GM10266 (cell line): ENCODE results near the gene MYO1C.
"Not testable (repeated sequence)": the region's sequence is repeated elsewhere in the genome, so short reads cannot be mapped to it uniquely, and the experiment has no call there.

Experiments used
- DNase-seq: peaks from one replicate; pipeline ENCODE4 v3.0.0; 2012; ENCODE audit errors: extremely low spot score
- TF ChIP-seq, protein P1 (sequence below): IDR thresholded peaks from 2 replicates; pipeline ENCODE4 v1.5.1; 2012; ENCODE audit warnings: mild to moderate bottlenecking, low read depth; ENCODE audit not compliant: control insufficient read depth, insufficient read depth; ENCODE audit errors: missing control alignments

The MYO1C gene

DNA sequence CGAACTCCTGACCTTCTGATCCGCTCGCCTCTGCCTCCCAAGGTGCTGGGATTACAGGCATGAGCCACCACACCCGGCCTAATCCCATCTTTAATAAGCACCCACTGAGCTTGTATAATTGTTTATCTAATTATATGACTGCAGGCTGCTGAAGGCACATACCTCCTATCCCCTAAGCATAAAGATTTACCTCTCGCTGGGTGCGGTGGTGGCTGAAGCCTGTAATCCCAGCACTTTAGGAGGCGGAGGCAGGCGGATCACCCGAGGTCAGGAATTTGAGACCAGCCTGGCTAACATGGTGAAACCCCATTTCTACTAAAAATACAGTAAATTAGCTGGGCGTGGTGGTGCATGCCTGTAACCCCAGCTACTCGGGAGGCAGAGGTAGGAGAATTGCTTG is 72.3 kb downstream of the MYO1C start:
- DNase-seq: no peak
- TF ChIP-seq, protein P1, sequence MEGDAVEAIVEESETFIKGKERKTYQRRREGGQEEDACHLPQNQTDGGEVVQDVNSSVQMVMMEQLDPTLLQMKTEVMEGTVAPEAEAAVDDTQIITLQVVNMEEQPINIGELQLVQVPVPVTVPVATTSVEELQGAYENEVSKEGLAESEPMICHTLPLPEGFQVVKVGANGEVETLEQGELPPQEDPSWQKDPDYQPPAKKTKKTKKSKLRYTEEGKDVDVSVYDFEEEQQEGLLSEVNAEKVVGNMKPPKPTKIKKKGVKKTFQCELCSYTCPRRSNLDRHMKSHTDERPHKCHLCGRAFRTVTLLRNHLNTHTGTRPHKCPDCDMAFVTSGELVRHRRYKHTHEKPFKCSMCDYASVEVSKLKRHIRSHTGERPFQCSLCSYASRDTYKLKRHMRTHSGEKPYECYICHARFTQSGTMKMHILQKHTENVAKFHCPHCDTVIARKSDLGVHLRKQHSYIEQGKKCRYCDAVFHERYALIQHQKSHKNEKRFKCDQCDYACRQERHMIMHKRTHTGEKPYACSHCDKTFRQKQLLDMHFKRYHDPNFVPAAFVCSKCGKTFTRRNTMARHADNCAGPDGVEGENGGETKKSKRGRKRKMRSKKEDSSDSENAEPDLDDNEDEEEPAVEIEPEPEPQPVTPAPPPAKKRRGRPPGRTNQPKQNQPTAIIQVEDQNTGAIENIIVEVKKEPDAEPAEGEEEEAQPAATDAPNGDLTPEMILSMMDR: no peak

DNA sequence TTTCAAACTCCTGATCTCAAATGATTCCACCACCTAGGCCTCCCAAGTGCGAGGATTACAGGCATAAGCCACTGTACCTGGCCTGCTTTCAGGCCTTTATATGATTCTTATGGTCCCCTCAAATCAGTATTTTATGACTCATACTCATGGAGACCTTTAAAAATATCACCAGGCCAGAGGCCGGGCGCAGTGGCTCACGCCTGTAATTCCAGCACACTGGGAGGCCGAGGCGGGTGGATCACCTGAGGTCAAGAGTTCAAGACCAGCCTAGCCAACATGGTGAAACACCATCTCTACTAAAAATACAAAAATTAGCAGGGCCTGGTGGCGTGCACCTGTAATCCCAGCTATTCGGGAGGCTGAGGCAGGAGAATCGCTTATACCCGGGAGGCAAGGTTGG is 74.0 kb downstream of the MYO1C start:
- DNase-seq: not testable (repeated sequence)

DNA sequence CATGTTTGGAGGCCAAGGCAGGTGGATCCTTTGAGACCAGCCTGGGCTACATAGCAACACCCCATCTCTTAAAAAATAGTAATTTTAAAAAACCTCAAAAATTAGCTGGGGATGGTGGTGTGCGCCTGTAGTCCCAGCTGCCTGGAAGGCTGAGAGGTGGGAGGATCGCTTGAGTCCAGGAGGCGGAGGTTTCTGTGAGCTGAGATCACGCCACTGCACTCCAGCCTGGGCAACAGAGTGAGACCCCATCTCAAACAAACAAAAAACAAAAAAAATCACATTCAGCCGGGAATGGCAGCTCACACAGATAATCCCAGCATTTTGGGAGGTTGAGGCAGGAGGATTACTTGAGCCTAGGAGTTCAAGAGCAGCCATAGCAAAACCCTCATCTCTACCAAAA is 76.1 kb downstream of the MYO1C start:
- DNase-seq: no peak
- TF ChIP-seq, protein P1: no peak

DNA sequence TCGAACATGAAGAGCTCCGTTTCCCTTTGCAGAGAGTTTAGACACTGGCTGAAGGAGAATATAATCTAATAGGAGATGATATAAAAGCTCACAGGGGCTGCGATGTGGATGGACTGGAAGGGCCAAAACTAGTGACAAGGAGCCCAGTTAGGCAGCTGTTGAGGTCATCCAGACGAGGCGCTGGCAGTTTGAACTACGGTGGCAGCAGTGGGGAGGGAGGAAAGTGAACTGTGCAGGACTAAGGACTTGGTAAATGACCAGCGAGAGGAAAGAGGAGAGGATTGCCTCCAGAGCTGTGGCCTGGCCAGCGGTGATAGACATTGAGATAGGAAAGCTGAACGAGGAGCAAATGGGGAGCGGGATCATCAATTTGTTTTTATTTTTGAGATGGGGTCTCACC is 77.9 kb downstream of the MYO1C start:
- TF ChIP-seq, protein P1: no peak
- DNase-seq: no peak
